Calu3 (cell line): ENCODE measurements around the gene KANSL1. TPM values are rescaled to one million over a fixed set of nuclear protein-coding genes. Genes with fewer than 3 reads are reported as not detected.

Experiments used
- BruUV-seq: library from RNA; stranded (reverse); fragments of 400-500 nt; replicated peaks from 2 replicates; lab custom pipeline; 2021; lab: Mats Ljungman, UMichigan
- CTCF ChIA-PET: fragments of 300-600 bp; sonication (Branson Sonifier 250); formaldehyde crosslinking; loops from one replicate; lab custom pipeline; 2022; ENCODE audit warnings: antibody characterized with exemption; lab: Charles Lee
- DNase-seq: peaks from one replicate; pipeline ENCODE4 v3.0.0; 2022
- H3K27ac Mint-ChIP-seq: one replicate; pipeline ENCODE4 v1.8.0; 2022; ENCODE audit warnings: mixed read lengths; ENCODE audit not compliant: unreplicated experiment
- H3K27me3 Mint-ChIP-seq: one replicate; pipeline ENCODE4 v1.8.0; 2022; ENCODE audit warnings: mixed read lengths; ENCODE audit not compliant: unreplicated experiment
- H3K36me3 Mint-ChIP-seq: one replicate; pipeline ENCODE4 v1.8.0; 2022; ENCODE audit warnings: mild to moderate bottlenecking, moderate library complexity, mixed read lengths; ENCODE audit not compliant: insufficient read depth, unreplicated experiment
- H3K4me1 Mint-ChIP-seq: one replicate; pipeline ENCODE4 v1.8.0; 2022; ENCODE audit warnings: mild to moderate bottlenecking, low read depth, mixed read lengths; ENCODE audit not compliant: unreplicated experiment
- H3K4me3 Mint-ChIP-seq: one replicate; pipeline ENCODE4 v1.8.0; 2022; ENCODE audit warnings: mild to moderate bottlenecking, low read depth, moderate library complexity, mixed read lengths; ENCODE audit not compliant: unreplicated experiment
- H3K9me3 Mint-ChIP-seq: one replicate; pipeline ENCODE4 v1.8.0; 2022; ENCODE audit warnings: low read depth, mixed read lengths; ENCODE audit not compliant: unreplicated experiment
- intact Hi-C: fragments of 100-400 bp; cut with micrococcal nuclease; formaldehyde crosslinking; loops from one replicate; pipeline ENCODE4 v1.10.0; 2022; ENCODE audit not compliant: unreplicated experiment
- total RNA-seq: library from RNA; stranded (reverse); gene quantifications from 2 replicates; pipeline ENCODE4 v1.2.3, GENCODE V29; 2022
- TF ChIP-seq, protein P1 (sequence below): fragments of 200-600 bp; IDR thresholded peaks from one replicate; pipeline ENCODE4 v1.8.0; 2022; ENCODE audit warnings: antibody characterized with exemption; ENCODE audit not compliant: unreplicated experiment

KANSL1 gene
- total RNA-seq, 1 experiment from 2014 or later: 190 TPM

DNA sequence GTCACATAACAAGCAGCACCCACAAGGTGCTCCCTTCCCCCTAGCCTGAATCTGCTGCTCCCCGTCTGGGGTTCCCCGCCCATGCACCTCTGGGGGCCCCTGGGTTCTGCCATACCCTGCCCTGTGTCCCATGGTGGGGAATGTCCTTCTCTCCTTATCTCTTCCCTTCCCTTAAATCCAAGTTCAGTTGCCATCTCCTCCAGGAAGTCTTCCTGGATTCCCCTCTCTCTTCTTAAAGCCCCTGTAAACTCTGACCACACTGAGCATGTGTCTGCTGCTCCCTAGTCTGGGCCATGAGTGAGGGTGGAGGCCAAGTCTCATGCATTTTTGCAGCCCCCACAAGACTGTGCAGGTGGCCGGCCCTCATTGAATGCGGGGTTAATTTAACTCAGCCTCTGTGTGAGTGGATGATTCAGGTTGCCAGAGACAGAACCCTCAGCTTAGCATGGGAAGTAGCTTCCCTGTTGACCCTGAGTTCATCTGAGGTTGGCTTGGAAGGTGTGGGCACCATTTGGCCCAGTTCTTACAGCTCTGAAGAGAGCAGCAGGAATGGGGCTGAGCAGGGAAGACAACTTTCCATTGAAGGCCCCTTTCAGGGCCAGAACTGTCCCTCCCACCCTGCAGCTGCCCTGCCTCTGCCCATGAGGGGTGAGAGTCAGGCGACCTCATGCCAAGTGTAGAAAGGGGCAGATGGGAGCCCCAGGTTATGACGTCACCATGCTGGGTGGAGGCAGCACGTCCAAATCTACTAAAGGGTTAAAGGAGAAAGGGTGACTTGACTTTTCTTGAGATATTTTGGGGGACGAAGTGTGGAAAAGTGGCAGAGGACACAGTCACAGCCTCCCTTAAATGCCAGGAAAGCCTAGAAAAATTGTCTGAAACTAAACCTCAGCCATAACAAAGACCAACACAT, 194.0 kb downstream of the KANSL1 start, which contains the start of gene STH:
Gene STH, plus strand, starts transcription at position 264 of the 913 bp plus-strand sequence. Its CDS starts 30 bp downstream, at position 294.
- no TSS peak for BruUV-seq
- DNase-seq: no peak
- Mint-ChIP-seq H3K9me3 (no peaks in the 10 kb centered on the region), H3K36me3 (no peaks in the 10 kb centered on the region), H3K4me1 (peaks cover 13% of the 10 kb centered on the region), H3K27ac (no peak within 1 kb of the TSS), H3K4me3 (no peak within 1 kb of the TSS), H3K27me3 (peaks cover 37% of the 10 kb centered on the region)
- CTCF ChIA-PET: interaction anchor here (0.9 kb wide), 1 partner anchor 12 kb away, joined by 3 read pairs; no protein-coding TSS in a partner anchor
- TF ChIP-seq, protein P1, sequence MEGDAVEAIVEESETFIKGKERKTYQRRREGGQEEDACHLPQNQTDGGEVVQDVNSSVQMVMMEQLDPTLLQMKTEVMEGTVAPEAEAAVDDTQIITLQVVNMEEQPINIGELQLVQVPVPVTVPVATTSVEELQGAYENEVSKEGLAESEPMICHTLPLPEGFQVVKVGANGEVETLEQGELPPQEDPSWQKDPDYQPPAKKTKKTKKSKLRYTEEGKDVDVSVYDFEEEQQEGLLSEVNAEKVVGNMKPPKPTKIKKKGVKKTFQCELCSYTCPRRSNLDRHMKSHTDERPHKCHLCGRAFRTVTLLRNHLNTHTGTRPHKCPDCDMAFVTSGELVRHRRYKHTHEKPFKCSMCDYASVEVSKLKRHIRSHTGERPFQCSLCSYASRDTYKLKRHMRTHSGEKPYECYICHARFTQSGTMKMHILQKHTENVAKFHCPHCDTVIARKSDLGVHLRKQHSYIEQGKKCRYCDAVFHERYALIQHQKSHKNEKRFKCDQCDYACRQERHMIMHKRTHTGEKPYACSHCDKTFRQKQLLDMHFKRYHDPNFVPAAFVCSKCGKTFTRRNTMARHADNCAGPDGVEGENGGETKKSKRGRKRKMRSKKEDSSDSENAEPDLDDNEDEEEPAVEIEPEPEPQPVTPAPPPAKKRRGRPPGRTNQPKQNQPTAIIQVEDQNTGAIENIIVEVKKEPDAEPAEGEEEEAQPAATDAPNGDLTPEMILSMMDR: no peak
- intact Hi-C loops: no loop called here

- Mint-ChIP-seq H3K9me3 (no peaks in the 10 kb centered on the region), H3K36me3 (no peaks in the 10 kb centered on the region), H3K27ac (no peak overlapping the region), H3K4me1 (peaks cover 6% of the 10 kb centered on the region), H3K27me3 (peaks cover 37% of the 10 kb centered on the region), H3K4me3 (no peak overlapping the region)
- DNase-seq: no peak
- BruUV-seq: no TSS peak
- intact Hi-C loops: no loop called here
- TF ChIP-seq, protein P1: no peak
- CTCF ChIA-PET: no interaction called here
These were observed 195.6 kb downstream of the KANSL1 start for GRCh38 chr17:45997624-45998023.

GRCh38 chr17:45997166-45997565, 196.1 kb downstream of the KANSL1 start:
- Mint-ChIP-seq H3K27me3 (peaks cover 37% of the 10 kb centered on the region), H3K36me3 (no peaks in the 10 kb centered on the region), H3K9me3 (no peaks in the 10 kb centered on the region), H3K4me1 (peaks cover 3% of the 10 kb centered on the region), H3K4me3 (no peak overlapping the region), H3K27ac (no peak overlapping the region)
- DNase-seq: no peak
- BruUV-seq: no TSS peak
- intact Hi-C loops: no loop called here
- TF ChIP-seq, protein P1: no peak
- CTCF ChIA-PET: no interaction called here

GRCh38 chr17:45996282-45996937, 196.8 kb downstream of the KANSL1 start:
- no TSS peak for BruUV-seq
- intact Hi-C loops: no loop called here
- H3K9me3 Mint-ChIP-seq: no peaks in the 10 kb centered on the region
- H3K27ac Mint-ChIP-seq: no peak overlapping the region
- H3K36me3 Mint-ChIP-seq: no peaks in the 10 kb centered on the region
- no peak overlapping the region for H3K4me3 Mint-ChIP-seq
- TF ChIP-seq, protein P1: no peak
- CTCF ChIA-PET: no interaction called here
- H3K27me3 Mint-ChIP-seq: peaks cover 38% of the 10 kb centered on the region
- no peaks in the 10 kb centered on the region for H3K4me1 Mint-ChIP-seq
- DNase-seq: no peak
